ENCODE measurements around the gene PLCG2. TPM values are rescaled to one million over a fixed set of nuclear protein-coding genes. Genes with fewer than 3 reads are reported as not detected.

The PLCG2 gene
- total RNA-seq, 6 experiments from 2014 or later: 11.1 to 23.1 (median 17.7) TPM

GRCh38 chr16:81779536-81780320 lies 637 bp downstream of the PLCG2 start:
- intact Hi-C loops (cut with DNase I): no loop called here
- ATAC-seq (peak; percentile 34 to 56 (median 45)), DNase-seq (peak; percentile 59 to 76 (median 66))
- H3K27me3 ChIP-seq: no peaks in the 10 kb centered on the region
- 10% methylated on average over 4 of the region's 58 CpGs for WGBS (ENCODE audit: insufficient coverage, low coverage, low lambda C conversion rate, missing lambda C conversion rate)
- H3K4me3 ChIP-seq: peak overlapping the region; percentile 60 to 84 (median 64)
- TF ChIP-seq POLR2A (IDR thresholded peaks at IDR 0.05): no peak
- no peak for TF ChIP-seq CTCF (IDR thresholded peaks at IDR 0.05)
- H3K9me3 ChIP-seq: no peaks in the 10 kb centered on the region
- peak overlapping the region; percentile 40 to 81 (median 49) for H3K27ac ChIP-seq
- no peaks in the 10 kb centered on the region for H3K36me3 ChIP-seq
- H3K4me1 ChIP-seq: peaks cover 0 to 12% (median 0%) of the 10 kb centered on the region in 4 donors

DNA sequence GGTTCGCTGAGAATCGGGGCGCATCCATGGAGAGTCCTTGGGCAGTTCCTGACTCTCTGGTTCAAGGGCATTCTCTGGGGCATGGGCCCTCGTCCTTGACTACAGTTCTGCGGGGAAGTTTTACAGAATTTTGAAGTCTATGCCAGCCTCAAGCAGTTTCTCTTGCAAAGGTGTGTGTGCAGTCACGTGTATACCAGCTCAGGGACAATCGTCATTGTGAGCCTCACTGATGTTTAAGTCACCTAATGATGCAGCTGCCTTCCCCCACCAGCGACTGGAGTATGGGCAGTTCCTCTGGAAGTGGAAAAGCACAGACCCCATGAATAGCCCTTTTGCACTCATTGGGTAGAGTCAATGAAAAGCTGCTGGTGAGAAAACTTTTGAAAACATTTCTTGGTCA lies 1.3 kb downstream of the PLCG2 start:
- H3K9me3 ChIP-seq: no peaks in the 10 kb centered on the region
- ATAC-seq: no peak

DNA sequence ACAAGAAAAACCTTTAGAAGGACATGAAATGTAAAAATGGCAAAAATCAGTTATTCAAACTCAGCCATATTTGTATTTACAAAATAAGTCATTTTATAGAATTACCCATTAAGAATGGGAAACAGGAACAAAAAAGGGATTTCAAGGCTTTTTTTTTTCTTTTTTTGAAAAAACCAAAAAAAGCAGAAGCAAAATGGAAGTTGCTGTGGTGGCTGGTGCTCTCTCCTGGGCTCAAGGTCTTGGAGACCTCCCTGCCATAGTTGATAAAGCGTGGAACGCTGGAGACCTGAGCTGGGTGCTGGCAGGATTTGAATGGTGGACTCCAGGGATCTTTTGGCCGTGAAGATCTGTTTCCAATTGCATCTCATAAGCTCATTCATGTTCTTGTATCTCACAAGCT lies 3.1 kb downstream of the PLCG2 start:
- Histone ChIP-seq H3K27me3 (no peaks in the 10 kb centered on the region), H3K4me3 (no peak overlapping the region), H3K36me3 (no peaks in the 10 kb centered on the region), H3K27ac (no peak overlapping the region), H3K4me1 (peaks cover 0 to 16% (median 0%) of the 10 kb centered on the region in 4 donors), H3K9me3 (no peaks in the 10 kb centered on the region)
- no peak for DNase-seq
- 94% methylated on average over 3 of the region's 3 CpGs for WGBS (ENCODE audit: insufficient coverage, low coverage, low lambda C conversion rate, missing lambda C conversion rate)
- intact Hi-C loops (cut with DNase I): no loop called here
- TF ChIP-seq POLR2A (IDR thresholded peaks at IDR 0.05) (no peak), CTCF (IDR thresholded peaks at IDR 0.05) (no peak)
- no peak for ATAC-seq

More for the DNA sequence above, 1.3 kb downstream of the PLCG2 start:
- DNase-seq: no peak
- TF ChIP-seq CTCF (IDR thresholded peaks at IDR 0.05): no peak
- TF ChIP-seq POLR2A (IDR thresholded peaks at IDR 0.05): no peak
- H3K27ac ChIP-seq: no peak overlapping the region
- intact Hi-C loops (cut with DNase I): no loop called here
- peaks cover 0 to 12% (median 0%) of the 10 kb centered on the region in 4 donors for H3K4me1 ChIP-seq
- H3K4me3 ChIP-seq: peak overlapping the region in 2 of 3 donors; percentile 64 to 84
- no peaks in the 10 kb centered on the region for H3K27me3 ChIP-seq
- 71% methylated on average over 8 of the region's 8 CpGs for WGBS (ENCODE audit: insufficient coverage, low coverage, low lambda C conversion rate, missing lambda C conversion rate)
- no peaks in the 10 kb centered on the region for H3K36me3 ChIP-seq

- ATAC-seq (peak; percentile 42 to 76 (median 64)), DNase-seq (peak in 1 of 3 donors; percentile 46)
- TF ChIP-seq CTCF (IDR thresholded peaks at IDR 0.05): no peak
- no peak for TF ChIP-seq POLR2A (IDR thresholded peaks at IDR 0.05)
- Histone ChIP-seq H3K27ac (no peak overlapping the region), H3K4me3 (no peak overlapping the region), H3K4me1 (peaks cover 0 to 18% (median 0%) of the 10 kb centered on the region in 4 donors), H3K36me3 (no peaks in the 10 kb centered on the region), H3K9me3 (no peaks in the 10 kb centered on the region), H3K27me3 (no peaks in the 10 kb centered on the region)
- 15% methylated on average over 3 of the region's 3 CpGs for WGBS (ENCODE audit: insufficient coverage, low coverage, low lambda C conversion rate, missing lambda C conversion rate)
- intact Hi-C loops (cut with DNase I): no loop called here
Measured at GRCh38 chr16:81784072-81784795, 5.1 kb downstream of the PLCG2 start.
